ENCODE results near the gene FGD2. TPM values are rescaled to one million over a fixed set of nuclear protein-coding genes. Genes with fewer than 3 reads are reported as not detected.

The FGD2 gene
- total RNA-seq, 4 donors from 2014 or later: 2.7 to 9.2 (median 5.2) TPM

- WGBS, 2 donors: 83 to 87% methylated on average over 7 of the region's 7 CpGs
- intact Hi-C loops (cut with DNase I; ENCODE audit: low total_unique reads): no loop called here
- TF ChIP-seq POLR2A (IDR thresholded peaks at IDR 0.05): no peak
- TF ChIP-seq CTCF (IDR thresholded peaks at IDR 0.05): no peak
- no peak overlapping the region for H3K4me3 ChIP-seq (ENCODE audit: low read depth, poor library complexity, severe bottlenecking)
- no peak for DNase-seq (ENCODE audit: low spot score in 2 of 2)
Observed at GRCh38 chr6:37033255-37033654, 27.8 kb downstream of the FGD2 start.

GRCh38 chr6:37033819-37034795, 28.7 kb downstream of the FGD2 start:
- no peak overlapping the region for H3K4me3 ChIP-seq (ENCODE audit: low read depth, poor library complexity, severe bottlenecking)
- 73 to 85% methylated on average over 8 of the region's 8 CpGs for WGBS, 2 donors
- TF ChIP-seq CTCF (IDR thresholded peaks at IDR 0.05): no peak
- no peak for TF ChIP-seq POLR2A (IDR thresholded peaks at IDR 0.05)
- DNase-seq (ENCODE audit: low spot score in 2 of 2): no peak
- intact Hi-C loops (cut with DNase I; ENCODE audit: low total_unique reads): no loop called here

- H3K4me3 ChIP-seq (ENCODE audit: low read depth, poor library complexity, severe bottlenecking): no peak overlapping the region
- intact Hi-C loops (cut with DNase I; ENCODE audit: low total_unique reads): no loop called here
- DNase-seq (ENCODE audit: low spot score in 2 of 2): no peak
- TF ChIP-seq CTCF (IDR thresholded peaks at IDR 0.05): no peak
- TF ChIP-seq POLR2A (IDR thresholded peaks at IDR 0.05): no peak
- WGBS, 2 donors: 72 to 76% methylated on average over 12 of the region's 12 CpGs
Observed at GRCh38 chr6:37036146-37036545, 30.7 kb downstream of the FGD2 start.

- DNase-seq (ENCODE audit: low spot score in 2 of 2): no peak
- WGBS, 2 donors: 54 to 58% methylated on average over 13 of the region's 13 CpGs
- intact Hi-C loops (cut with DNase I; ENCODE audit: low total_unique reads): no loop called here
- no peak overlapping the region for H3K4me3 ChIP-seq (ENCODE audit: low read depth, poor library complexity, severe bottlenecking)
- TF ChIP-seq POLR2A (IDR thresholded peaks at IDR 0.05) (no peak), CTCF (IDR thresholded peaks at IDR 0.05) (no peak)
Observed at GRCh38 chr6:37038292-37039198, 33.1 kb downstream of the FGD2 start.

- DNase-seq (ENCODE audit: low spot score in 2 of 2): no peak
- intact Hi-C loops (cut with DNase I; ENCODE audit: low total_unique reads): no loop called here
- 87 to 95% methylated on average over 4 of the region's 4 CpGs for WGBS, 2 donors
- TF ChIP-seq POLR2A (IDR thresholded peaks at IDR 0.05): no peak
- TF ChIP-seq CTCF (IDR thresholded peaks at IDR 0.05): no peak
- H3K4me3 ChIP-seq (ENCODE audit: low read depth, poor library complexity, severe bottlenecking): no peak overlapping the region
Observed at GRCh38 chr6:37039958-37040357, 34.5 kb downstream of the FGD2 start.

All from lower leg skin (tissue), 4 donors.